Tongue (tissue), 2 donors: ENCODE results near the gene ACTMAP. TPM values are rescaled to one million over a fixed set of nuclear protein-coding genes. Genes with fewer than 3 reads are reported as not detected.
"Not testable (repeated sequence)": the region's sequence is repeated elsewhere in the genome, so short reads cannot be mapped to it uniquely, and the experiment has no call there.

Experiments
- DNase-seq: peaks from one replicate; pipeline ENCODE4 v3.0.0-alpha.2; 2015
- total RNA-seq: library from RNA; depleted of rRNA; stranded (reverse); fragments of >200 nt; gene quantifications from one replicate; pipeline ENCODE4 v1.2.3, GENCODE V29; 2014

ACTMAP gene, protein sequence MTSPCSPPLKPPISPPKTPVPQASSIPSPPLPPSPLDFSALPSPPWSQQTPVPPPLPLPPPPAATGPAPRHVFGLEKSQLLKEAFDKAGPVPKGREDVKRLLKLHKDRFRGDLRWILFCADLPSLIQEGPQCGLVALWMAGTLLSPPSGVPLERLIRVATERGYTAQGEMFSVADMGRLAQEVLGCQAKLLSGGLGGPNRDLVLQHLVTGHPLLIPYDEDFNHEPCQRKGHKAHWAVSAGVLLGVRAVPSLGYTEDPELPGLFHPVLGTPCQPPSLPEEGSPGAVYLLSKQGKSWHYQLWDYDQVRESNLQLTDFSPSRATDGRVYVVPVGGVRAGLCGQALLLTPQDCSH
- total RNA-seq, result 1.3 TPM

- DNase-seq, result peak; percentile 100
Observed at GRCh38 chr19:40750058-40750873, at the start of gene ACTMAP. ACTMAP (minus strand) TSS chr19:40750477; CDS start chr19:40749803, 674 bp downstream.

DNA sequence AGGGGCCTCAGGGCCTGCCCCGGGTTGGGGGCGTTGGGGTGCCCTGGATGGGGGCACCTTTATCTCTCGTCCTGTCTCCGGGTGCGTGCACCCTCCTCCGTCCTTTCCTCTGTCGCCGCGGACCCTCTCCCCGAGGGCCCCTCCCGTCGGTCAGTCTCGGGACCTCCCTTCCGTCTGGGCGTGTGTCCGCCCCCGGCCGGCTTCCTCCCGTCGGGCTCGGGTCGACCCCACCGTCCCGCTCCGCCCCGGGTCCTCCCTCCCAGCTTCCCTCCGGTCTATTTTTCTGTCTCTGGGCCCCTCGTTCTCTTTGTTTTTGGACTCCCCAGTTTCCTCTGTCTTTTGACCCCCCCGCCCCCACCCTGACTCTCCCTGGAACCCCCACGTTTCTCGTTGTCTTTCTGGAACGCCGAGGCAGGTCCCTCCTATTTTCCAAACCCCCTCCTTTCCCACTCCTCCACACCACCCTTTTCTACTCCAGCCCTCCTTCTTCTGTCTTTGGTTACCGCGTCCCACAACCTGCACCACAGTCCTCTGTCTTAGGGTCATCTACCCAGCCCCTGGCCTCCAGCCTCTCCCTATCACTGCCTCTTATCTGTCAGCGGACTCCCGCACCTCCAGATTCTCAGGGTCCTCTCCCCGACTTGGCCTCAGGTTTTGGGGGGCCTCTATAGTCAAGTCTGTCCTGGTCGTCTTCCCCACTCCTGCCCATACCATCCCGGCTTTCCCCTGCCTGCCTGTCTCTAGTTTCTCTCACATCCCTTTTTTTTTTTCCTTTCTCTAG, 49.5 kb upstream of the ACTMAP start:
- DNase-seq, result peak; percentile 51

- DNase-seq, result peak; percentile 100
Observed at GRCh38 chr19:40798683-40799557, 48.6 kb upstream of the ACTMAP start, which contains the start of gene EGLN2. EGLN2 (plus strand) TSS chr19:40799191; CDS start chr19:40800573, 1,382 bp downstream.

- DNase-seq, result peak; percentile 60
Observed at GRCh38 chr19:40797963-40798682, 47.8 kb upstream of the ACTMAP start.

- DNase-seq, result no peak
Observed at GRCh38 chr19:40797166-40797962, 47.1 kb upstream of the ACTMAP start.

DNA sequence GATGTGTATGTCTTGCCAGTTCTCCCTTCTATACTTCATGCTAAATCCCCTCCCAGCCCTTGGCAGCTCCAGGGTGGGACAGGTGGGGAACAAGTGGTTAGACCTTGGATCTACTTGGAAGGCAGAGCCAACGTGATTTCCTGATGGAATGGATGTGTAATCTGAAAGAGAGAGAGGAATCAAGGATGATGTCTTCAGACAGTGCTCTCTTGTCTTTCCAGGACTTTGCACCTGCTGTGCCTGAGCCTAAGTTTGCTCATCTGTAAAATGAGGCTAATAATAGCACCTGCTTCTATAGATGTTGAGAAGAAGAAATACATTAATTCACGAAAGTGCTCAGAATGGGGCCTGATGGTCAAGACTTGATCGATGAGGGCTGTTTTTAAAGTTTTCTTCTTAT, 41.7 kb upstream of the ACTMAP start:
- DNase-seq, result no peak

DNA sequence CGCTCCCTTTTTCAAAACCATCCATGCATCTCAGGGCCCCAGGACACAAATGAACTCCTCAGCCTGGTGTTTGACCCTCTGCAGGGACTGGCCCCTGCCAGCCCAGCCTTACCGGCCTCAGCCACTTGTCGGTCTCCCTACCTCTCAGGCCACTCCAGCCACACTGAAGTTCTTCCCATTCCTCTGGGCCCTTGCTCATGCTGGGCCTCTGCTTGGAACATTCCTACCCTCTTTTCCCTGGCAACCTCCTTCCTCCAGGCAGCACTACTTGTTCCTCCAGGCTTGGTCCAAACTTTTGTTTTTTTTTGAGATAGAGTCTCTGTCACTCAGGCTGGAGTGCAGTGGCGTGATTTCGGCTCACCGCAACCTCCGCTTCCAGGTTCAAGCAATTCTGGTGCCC, 41.1 kb upstream of the ACTMAP start:
- DNase-seq, result no peak

- DNase-seq, result no peak
Observed at GRCh38 chr19:40786060-40787037, 36.1 kb upstream of the ACTMAP start.

DNA sequence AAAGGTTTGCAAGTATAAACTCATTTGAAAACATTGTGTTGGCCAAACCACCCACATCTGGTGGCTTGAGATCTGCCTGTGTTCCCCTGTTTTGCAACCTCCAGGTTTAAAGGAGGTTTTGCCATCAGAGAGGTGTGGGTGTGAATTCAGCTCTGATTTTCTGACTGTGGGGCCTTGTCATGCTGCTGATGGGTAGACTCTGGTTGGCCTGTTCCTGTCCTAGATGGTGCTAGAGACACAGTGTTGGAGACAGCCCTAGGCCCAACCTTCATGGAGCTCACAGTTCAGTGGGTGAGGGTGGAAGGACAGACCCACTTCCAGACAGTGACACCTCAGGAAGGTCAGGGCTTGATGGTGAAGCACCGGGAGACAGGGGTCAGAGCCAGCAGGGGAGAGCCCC, 35.2 kb upstream of the ACTMAP start:
- no peak for DNase-seq

DNA sequence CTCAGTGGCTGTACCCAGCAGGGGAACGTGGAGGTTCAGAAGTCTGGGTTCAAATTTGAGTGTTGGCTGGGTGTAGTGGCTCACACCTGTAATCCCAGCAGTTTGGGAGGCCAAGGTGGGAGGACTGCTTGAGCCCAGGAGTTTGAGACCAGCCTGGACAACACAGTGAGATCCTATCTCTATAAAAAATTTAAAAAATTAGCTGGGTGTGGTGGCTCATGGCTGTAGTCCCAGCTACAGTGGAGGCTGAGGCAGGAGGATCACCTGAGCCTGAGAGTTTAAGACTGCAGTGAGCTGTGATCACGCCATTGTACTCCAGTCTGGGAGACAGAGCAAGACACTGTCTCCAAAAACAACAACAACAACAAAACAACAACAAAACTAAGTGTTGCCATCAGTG, 33.9 kb upstream of the ACTMAP start:
- not testable (repeated sequence) for DNase-seq

GRCh38 chr19:40783711-40784110, 33.4 kb upstream of the ACTMAP start:
- DNase-seq, result no peak

- no peak for DNase-seq
Observed at GRCh38 chr19:40781140-40781539, 30.9 kb upstream of the ACTMAP start.

GRCh38 chr19:40780582-40780981, 30.3 kb upstream of the ACTMAP start:
- DNase-seq, result no peak

DNA sequence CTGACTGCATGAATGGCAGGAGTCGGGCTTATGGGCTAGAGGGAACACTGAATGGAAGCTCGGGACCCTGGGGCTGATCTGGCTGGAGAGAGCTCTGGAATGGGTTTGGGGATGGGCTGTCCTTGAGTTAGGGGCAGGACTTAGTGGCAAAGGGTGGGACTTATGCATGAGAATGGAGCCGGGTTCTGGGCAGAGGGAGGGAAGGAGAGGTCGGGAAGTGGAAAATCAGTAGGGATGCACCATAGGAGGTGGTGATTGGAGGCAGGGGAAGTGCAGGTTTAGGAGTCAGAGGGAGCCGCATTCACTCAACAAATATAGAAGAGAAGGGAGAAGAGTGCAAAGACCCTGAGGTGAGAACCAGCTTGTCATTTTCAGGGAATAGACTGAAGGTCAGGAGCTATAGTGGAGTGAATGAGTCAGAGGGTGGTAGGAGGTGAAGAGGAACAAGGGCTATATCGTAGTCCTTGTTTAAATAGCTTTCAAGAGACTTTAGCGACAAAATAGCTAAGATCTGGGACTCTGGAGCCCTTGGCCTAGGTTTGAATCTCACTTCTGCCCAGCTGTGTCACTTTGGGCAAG, 28.5 kb upstream of the ACTMAP start:
- DNase-seq, result no peak

GRCh38 chr19:40777937-40778705, 27.8 kb upstream of the ACTMAP start, which contains the start of gene RAB4B:
RAB4B (plus strand) TSS chr19:40778247; CDS start chr19:40778376, 129 bp downstream.
- DNase-seq, result peak; percentile 100

- no peak for DNase-seq
Observed at GRCh38 chr19:40777645-40777936, 27.3 kb upstream of the ACTMAP start.

DNA sequence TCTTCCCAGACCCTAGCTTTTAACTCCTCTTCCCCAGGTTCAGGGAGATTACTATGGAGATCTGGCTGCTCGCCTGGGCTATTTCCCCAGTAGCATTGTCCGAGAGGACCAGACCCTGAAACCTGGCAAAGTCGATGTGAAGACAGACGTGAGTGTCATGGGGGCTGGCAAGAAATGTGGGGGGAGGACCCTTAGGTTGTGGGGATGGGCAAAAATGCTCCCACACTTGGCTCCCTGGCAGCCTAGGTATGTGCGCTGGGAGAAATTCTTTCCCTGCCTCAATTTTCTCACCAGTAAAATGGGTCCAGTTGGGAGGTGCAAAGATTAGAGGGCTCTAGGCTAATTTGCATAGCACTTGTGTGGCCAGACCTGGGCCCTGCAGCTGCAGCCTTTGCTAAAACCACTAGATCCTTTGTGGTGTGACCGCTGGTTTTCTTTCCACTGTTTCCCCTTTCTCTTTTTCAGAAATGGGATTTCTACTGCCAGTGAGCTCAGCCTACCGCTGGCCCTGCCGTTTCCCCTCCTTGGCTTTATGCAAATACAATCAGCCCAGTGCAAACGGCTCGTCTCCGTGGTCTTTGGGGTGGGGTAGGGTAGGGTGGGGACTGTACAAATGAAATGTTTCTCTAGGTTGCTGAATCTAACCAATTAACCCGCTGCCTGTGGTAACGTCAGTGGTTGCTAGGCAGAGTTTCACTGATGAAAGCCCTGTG, 26.8 kb upstream of the ACTMAP start:
- peak; percentile 98 for DNase-seq
